Ascending aorta (tissue), 2 donors: ENCODE results near the gene OCEL1. TPM values are rescaled to one million over a fixed set of nuclear protein-coding genes. Genes with fewer than 3 reads are reported as not detected.
"Not testable (repeated sequence)": the region's sequence is repeated elsewhere in the genome, so short reads cannot be mapped to it uniquely, and the experiment has no call there.

Experiments
- DNase-seq, 2 donors: peaks; one replicate each; pipeline ENCODE4 v3.0.0-alpha.2; 2019; ENCODE audit warnings: low spot score in 2 of 2
- H3K27ac ChIP-seq, 2 donors: fragments of 200-600 bp; sonication (generic); one replicate each; pipeline ENCODE4 v1.5.1; 2016 to 2017; ENCODE audit warnings: mild to moderate bottlenecking in 1 of 2
- H3K27me3 ChIP-seq: fragments of 200-600 bp; sonication (generic); one replicate; pipeline ENCODE4 v1.5.1; 2017
- H3K36me3 ChIP-seq, 2 donors: fragments of 200-600 bp; sonication (generic); one replicate each; pipeline ENCODE4 v1.5.1; 2016
- H3K4me1 ChIP-seq, 2 donors: fragments of 200-600 bp; sonication (generic); one replicate each; pipeline ENCODE4 v1.5.1; 2016 to 2017; ENCODE audit warnings: mild to moderate bottlenecking in 1 of 2
- H3K4me3 ChIP-seq, 2 donors: fragments of 200-600 bp; sonication (generic); one replicate each; pipeline ENCODE4 v1.5.1; 2016 to 2017; ENCODE audit warnings: mild to moderate bottlenecking in 1 of 2
- H3K9me3 ChIP-seq, 2 donors: fragments of 200-600 bp; sonication (generic); one replicate each; pipeline ENCODE4 v1.5.1; 2016
- intact Hi-C: fragments of 100-400 bp; cut with DNase I; formaldehyde crosslinking; loops from one replicate; pipeline ENCODE4 v1.15.1; 2023
- total RNA-seq: library from RNA; depleted of rRNA; stranded (reverse); fragments of >200 nt; gene quantifications from one replicate; pipeline ENCODE4 v1.1.0, GENCODE V29; 2016
- TF ChIP-seq, protein P1 (sequence below), 3 experiments: fragments of 200-600 bp in 2 of 3; fragments of 450-650 bp in 1 of 3; sonication (generic) in 2 of 3; IDR thresholded peaks; one replicate each; pipeline ENCODE4 v1.5.1; 2016 to 2019; ENCODE audit warnings: antibody characterized with exemption in 3 of 3, mild to moderate bottlenecking in 1 of 3, moderate library complexity in 1 of 3

OCEL1 gene
- total RNA-seq, 1 donor from 2014 or later: 13.7 TPM

DNA sequence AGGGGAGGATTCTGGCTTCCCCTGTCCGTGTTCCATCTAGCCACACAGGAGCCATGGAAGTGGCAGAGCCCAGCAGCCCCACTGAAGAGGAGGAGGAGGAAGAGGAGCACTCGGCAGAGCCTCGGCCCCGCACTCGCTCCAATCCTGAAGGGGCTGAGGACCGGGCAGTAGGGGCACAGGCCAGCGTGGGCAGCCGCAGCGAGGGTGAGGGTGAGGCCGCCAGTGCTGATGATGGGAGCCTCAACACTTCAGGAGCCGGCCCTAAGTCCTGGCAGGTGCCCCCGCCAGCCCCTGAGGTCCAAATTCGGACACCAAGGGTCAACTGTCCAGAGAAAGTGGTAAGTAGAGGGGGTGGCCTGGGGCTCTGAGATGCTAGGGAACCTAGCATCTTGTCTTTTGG, 42.7 kb downstream of the OCEL1 start:
- DNase-seq: no peak
- Histone ChIP-seq H3K27ac (no peak overlapping the region), H3K4me1 (peaks cover 5 to 6% of the 10 kb centered on the region in 2 donors), H3K4me3 (no peak overlapping the region), H3K9me3 (no peaks in the 10 kb centered on the region), H3K36me3 (peaks cover 35 to 45% of the 10 kb centered on the region in 2 donors), H3K27me3 (no peaks in the 10 kb centered on the region)
- TF ChIP-seq, protein P1, sequence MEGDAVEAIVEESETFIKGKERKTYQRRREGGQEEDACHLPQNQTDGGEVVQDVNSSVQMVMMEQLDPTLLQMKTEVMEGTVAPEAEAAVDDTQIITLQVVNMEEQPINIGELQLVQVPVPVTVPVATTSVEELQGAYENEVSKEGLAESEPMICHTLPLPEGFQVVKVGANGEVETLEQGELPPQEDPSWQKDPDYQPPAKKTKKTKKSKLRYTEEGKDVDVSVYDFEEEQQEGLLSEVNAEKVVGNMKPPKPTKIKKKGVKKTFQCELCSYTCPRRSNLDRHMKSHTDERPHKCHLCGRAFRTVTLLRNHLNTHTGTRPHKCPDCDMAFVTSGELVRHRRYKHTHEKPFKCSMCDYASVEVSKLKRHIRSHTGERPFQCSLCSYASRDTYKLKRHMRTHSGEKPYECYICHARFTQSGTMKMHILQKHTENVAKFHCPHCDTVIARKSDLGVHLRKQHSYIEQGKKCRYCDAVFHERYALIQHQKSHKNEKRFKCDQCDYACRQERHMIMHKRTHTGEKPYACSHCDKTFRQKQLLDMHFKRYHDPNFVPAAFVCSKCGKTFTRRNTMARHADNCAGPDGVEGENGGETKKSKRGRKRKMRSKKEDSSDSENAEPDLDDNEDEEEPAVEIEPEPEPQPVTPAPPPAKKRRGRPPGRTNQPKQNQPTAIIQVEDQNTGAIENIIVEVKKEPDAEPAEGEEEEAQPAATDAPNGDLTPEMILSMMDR (IDR thresholded peaks at IDR 0.05): no peak
- intact Hi-C loops: loop anchor here (10.0 kb wide), 1 partner anchor 196 kb away; the partner anchor contains the start of gene NXNL1

DNA sequence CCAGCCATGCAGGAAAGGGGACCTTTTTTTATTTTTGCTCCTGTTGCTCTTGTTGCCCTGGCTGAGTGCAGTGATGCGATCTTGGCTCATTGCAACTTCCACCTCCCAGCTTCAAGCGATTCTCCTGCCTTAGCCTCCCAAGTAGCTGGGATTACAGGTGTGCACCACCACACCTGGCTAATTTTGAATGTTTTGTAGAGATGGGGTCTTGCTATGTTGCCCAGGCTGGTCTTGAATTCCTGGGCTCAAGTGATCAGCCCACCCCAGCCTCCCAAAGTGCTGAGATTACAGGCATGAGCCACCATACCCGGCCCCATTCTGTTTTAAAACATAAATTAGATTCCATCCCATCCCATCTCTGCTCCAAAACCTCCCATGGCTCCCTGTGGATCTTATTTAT, 48.9 kb downstream of the OCEL1 start:
- intact Hi-C loops, H3K27me3 ChIP-seq, DNase-seq, H3K4me3 ChIP-seq, H3K4me1 ChIP-seq, H3K9me3 ChIP-seq, H3K27ac ChIP-seq: not testable (repeated sequence)
- H3K36me3 ChIP-seq: peaks cover 69 to 88% of the 10 kb centered on the region in 2 donors

- Histone ChIP-seq H3K9me3 (no peaks in the 10 kb centered on the region), H3K36me3 (peaks cover 64 to 82% of the 10 kb centered on the region in 2 donors), H3K27ac (no peak overlapping the region), H3K4me3 (no peak overlapping the region), H3K27me3 (no peaks in the 10 kb centered on the region), H3K4me1 (no peaks in the 10 kb centered on the region)
- no peak for DNase-seq
- TF ChIP-seq, protein P1 (IDR thresholded peaks at IDR 0.05): no peak
- intact Hi-C loops: no loop called here
Measured at GRCh38 chr19:17275441-17276175, 49.6 kb downstream of the OCEL1 start.

Other genes with a start within 250 kb of the OCEL1 start
- gene CPAMD8, start 199.4 kb upstream of the OCEL1 start, total RNA-seq: 82.5 TPM
- gene HAUS8, start 150.8 kb upstream of the OCEL1 start, total RNA-seq: 4.3 TPM
- 182 TPM for gene MYO9B, start 150.4 kb upstream of the OCEL1 start, total RNA-seq
- 234 TPM for gene USE1, start 10.9 kb upstream of the OCEL1 start, total RNA-seq
- gene NR2F6, start 19.7 kb downstream of the OCEL1 start, total RNA-seq: 181 TPM
- gene USHBP1, start 38.5 kb downstream of the OCEL1 start, total RNA-seq: 12.3 TPM
- gene BABAM1, start 41.2 kb downstream of the OCEL1 start, total RNA-seq: 85.5 TPM
- gene ANKLE1, start 55.7 kb downstream of the OCEL1 start, total RNA-seq: not detected
- gene ABHD8, start 77.2 kb downstream of the OCEL1 start, total RNA-seq: 32.2 TPM
- gene MRPL34, start 79.6 kb downstream of the OCEL1 start, total RNA-seq: 98.9 TPM
- gene DDA1, start 83.3 kb downstream of the OCEL1 start, total RNA-seq: 15.8 TPM
- gene ANO8, start 108.6 kb downstream of the OCEL1 start, total RNA-seq: 34.8 TPM
- 256 TPM for gene GTPBP3, start 111.3 kb downstream of the OCEL1 start, total RNA-seq
- gene PLVAP, start 151.1 kb downstream of the OCEL1 start, total RNA-seq: 378 TPM
- gene CCDC194, start 168.0 kb downstream of the OCEL1 start, total RNA-seq: not detected
- gene BST2, start 179.4 kb downstream of the OCEL1 start, total RNA-seq: 151 TPM
- 49.6 TPM for gene MVB12A, start 193.8 kb downstream of the OCEL1 start, total RNA-seq
- gene TMEM221, start 222.4 kb downstream of the OCEL1 start, total RNA-seq: not detected
- gene NXNL1, start 234.7 kb downstream of the OCEL1 start, total RNA-seq: not detected
- 64.9 TPM for gene SLC27A1, start 244.3 kb downstream of the OCEL1 start, total RNA-seq